Measurements from ENCODE around the gene TLCD3B.

GRCh38 chr16:29977063-29977825 is 53.8 kb downstream of the TLCD3B start:
- TF ChIP-seq TARDBP (IDR thresholded peaks at IDR 0.05) (no peak), ELF4 (IDR thresholded peaks at IDR 0.05) (no peak), FOXK2 (IDR thresholded peaks at IDR 0.05) (no peak), SUZ12 (IDR thresholded peaks at IDR 0.05) (no peak), BHLHE40 (IDR thresholded peaks at IDR 0.05; ENCODE audit: borderline replicate concordance) (no peak), PKNOX1 (IDR thresholded peaks at IDR 0.05) (no peak)

All from HEK293T (cell line).